M059J (cell line): ENCODE data around the gene TMEM184A. TPM values are rescaled to one million over a fixed set of nuclear protein-coding genes. Genes with fewer than 3 reads are reported as not detected.

Experiments
- DNase-seq: peaks from one replicate; pipeline ENCODE4 v3.0.0-alpha.2; 2012; ENCODE audit warnings: low read depth
- total RNA-seq: library from RNA; depleted of rRNA; stranded (reverse); fragments of >200 nt; shearing (Covaris generic); gene quantifications from 2 replicates; pipeline ENCODE4 v1.2.3, GENCODE V29; 2014

Gene TMEM184A
- total RNA-seq, 1 experiment from 2014 or later: 1.8 TPM

DNA sequence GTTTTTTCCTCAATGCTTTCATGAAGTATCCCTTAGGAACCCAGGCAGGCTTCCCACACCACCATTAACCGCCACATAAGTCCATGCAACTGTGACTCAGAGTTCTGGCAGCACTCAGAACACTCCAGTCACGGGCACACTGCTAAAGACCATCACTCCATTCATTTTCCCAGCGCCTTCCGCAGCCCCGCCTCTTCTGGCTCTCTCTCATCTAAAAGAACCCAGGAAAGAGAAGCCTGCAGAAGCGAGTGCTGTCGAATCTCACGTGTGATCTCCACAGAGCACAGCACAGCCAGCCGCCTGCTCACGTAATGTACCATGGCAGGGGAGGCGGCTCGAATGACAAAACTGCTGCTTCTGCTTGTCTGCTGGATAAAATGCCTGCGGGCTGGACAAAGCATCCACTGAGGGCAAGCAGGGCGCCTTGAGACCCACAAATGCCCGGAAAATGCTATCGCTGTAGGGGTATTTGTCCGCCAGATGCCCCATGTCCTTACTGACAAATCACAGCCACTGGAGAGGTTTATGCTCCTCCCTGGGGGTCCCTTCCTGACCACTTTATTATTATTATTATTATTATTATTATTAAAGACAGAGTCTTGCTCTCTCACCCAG is 12.0 kb upstream of the TMEM184A start:
- DNase-seq: peak; percentile 99

GRCh38 chr7:1567049-1567771 is 11.2 kb upstream of the TMEM184A start:
- DNase-seq: peak; percentile 81

DNA sequence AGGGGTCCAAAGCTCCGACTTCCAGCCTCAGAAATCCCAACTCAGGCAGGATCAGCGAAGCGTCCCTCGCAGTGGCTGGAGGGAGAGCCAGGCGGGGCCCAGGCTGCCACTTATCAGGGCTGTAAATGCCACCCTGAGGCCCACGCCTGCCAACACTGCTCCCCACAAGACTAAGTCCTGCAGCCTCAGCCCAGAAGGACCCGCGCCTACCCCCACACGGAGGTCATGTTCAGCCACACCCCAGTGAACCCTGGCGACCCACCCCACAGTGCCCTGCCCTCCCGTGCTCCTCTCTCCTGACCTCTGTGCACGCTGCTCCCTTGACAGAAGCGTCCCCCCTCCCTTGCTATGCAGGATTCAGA is 10.7 kb upstream of the TMEM184A start:
- DNase-seq: no peak

- no peak for DNase-seq
Measured at GRCh38 chr7:1564603-1565022, 8.6 kb upstream of the TMEM184A start.

- DNase-seq: no peak
Measured at GRCh38 chr7:1563981-1564602, 8.1 kb upstream of the TMEM184A start.

DNA sequence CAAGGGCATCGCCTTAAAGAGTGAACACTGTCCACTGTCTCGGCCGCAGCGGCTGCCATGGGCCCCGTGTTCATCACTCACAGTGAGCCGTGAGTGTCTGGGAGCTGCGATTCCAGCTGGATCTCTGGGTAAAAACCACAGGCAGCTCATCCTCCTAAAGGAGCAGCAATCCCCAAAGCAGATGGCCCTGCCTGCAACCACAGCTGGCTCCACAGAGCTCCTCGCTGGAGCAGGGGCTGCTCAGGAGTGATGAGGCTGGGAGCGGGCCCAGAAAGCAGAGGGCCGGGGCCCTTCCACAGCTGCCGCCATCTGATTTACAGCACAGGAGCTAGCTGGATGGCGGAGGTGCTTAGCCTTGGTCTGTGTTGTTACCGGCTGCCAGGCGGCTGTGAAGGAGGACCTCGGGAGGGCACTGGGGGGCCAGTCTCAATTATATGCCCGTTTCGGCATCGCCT is 6.6 kb upstream of the TMEM184A start:
- DNase-seq: no peak

DNA sequence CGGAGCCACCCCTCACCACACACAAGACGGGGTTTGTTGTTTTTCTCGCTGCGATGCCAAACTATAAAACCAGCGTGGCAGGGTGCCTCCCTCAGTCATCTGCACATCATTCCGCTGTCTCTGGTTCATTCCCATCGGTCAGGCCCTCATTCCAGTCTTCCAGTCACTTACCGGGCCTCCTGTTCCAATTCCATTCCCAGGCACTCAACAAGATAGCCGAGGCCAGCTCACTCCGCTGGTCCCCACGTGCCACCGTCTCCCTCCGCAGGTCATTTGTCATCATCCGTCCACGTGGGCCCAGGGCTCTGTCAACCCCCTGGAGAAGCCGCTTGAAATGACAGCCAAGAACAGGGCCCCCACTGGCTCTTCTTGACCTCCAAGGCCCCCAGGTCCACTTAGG is 6.1 kb upstream of the TMEM184A start:
- no peak for DNase-seq

GRCh38 chr7:1561036-1561940 is 5.3 kb upstream of the TMEM184A start:
- no peak for DNase-seq

- no peak for DNase-seq
Measured at GRCh38 chr7:1560620-1561031, 4.6 kb upstream of the TMEM184A start.

DNA sequence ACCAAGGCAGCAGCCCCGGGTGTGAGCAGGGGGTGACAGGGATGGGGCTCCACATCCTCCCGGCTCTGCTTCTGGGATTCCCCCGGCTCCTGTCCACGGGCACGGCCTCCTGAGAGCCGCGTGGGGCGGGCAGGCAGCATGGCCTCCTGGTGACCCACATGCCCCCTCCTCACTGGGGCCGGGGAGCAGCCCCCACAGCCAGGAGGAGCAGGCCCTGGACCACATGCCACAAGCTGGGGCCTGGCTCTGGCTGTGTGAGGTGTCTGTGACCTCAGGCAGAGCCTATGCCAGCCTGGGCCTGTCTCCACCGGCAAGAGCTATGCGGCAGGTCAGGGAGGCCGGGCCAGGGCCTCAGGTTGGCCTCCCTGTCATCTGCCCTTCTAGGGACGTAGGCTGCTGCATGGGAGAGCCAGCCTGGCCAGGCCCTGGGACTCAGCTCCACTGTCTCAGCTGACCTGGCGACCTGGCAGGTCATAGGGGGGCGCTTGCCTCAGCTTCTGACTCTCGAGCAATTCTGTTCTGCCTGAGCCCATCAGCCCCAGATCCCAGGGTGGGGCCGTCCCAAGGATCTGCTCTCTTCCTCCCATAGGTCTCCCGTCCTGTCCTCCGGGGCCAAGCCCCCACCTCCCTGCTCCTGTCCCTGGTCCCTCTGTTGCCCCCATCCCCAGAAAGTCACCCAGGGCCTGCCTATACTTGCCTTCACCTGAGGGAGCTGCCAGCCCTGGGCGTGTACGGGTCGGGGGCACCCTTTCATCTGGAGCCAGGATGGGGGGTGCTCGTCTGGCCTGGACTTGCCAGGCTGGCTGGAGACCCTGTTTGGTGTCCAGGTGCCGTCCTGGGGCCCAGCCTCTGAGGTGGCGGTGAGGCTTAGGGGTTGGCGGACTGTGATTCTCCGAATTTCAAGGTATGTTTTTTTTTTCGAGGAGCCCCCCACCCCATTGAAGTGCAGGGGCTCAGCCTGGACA is 3.9 kb upstream of the TMEM184A start:
- no peak for DNase-seq

GRCh38 chr7:1558841-1559625 is 3.0 kb upstream of the TMEM184A start:
- DNase-seq: no peak

DNA sequence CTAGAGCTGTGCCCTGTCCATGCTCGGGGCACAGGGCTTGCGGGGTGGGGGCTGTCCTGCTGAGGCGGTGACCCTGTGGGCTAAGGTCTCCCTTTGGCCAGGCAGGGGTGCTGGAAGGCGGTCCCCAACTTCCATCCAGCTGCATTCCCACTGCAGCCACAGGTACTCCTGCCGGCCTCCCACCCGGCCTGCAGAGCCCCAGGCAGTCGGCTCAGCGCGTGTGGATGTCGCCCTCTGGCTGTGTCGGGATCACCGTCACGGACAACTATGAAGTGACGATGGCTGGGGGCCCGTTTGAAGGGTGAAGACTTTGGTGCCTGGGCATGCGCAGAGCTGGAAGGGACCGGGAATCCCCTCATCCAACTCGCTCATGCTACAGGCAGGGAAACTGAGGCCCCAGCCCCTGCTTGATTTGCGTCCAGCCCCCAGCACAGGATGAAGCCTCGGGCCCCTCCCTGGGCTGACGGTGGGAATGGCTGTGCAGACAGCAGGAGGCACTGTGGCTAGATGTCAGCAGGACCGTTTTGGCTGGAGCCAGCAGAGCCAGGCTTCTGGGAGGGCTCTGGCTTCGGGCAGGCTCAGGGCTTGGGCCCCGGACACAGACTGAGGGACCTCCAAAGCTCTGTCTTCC is 2.3 kb upstream of the TMEM184A start:
- DNase-seq: no peak

DNA sequence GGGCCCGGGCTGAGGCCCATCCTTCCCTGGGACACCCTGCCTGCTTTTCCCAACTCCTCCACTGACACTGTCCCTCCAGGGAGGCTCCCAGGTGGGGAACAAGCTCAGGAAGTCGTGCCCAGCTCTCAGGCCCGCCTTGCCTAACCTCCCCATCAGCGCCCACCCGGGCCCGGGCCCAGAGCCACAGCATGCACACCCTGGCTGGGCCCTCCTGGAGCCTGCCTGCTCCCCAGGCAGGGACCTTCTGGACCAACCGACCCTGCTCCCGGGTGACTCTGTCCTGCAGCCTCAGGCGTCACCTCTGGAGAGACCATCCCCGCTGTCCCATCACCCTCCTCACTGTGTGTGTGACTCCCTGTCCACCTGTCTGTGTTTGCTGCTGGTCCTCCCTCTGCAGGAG is 1.8 kb upstream of the TMEM184A start:
- DNase-seq: no peak

- DNase-seq: no peak
Measured at GRCh38 chr7:1557006-1557405, 1.0 kb upstream of the TMEM184A start.

- peak; percentile 98 for DNase-seq
Measured at GRCh38 chr7:1555046-1555812, 776 bp downstream of the TMEM184A start.

- no peak for DNase-seq
Measured at GRCh38 chr7:1554333-1555045, 1.5 kb downstream of the TMEM184A start.

DNA sequence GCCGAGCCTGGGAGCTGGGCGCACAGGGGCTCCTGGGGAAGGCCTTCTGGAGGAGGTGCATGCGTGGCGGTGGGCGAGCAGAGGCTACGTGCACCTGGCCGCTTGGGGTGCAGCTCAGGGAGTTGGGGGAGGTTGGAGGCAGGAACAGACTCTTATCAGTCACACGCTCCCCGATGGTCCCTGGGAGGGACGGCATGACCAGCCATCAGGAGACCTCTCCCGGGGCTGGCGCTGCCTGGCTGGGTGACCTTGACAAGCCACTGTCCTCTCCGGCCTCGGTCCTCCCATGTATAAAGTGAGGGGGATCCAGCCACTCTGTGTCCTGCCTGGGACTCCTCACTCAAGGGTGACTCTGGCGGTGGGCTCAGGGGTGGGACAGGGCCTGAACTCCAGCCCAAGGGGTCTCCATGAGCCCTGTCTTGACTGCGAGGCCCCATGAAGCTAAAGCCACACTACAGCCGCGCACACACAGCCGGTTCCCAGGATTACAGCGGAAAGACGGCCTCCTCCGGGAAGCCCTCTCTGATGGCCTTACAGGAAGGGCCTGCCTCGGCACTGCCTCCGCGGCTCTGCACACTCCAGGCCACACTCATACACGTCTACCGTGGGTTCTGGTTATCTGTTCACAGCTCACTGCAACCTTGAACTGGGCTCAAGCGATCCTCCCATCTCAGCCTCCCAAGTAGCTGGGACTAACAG is 2.3 kb downstream of the TMEM184A start:
- DNase-seq: no peak

DNA sequence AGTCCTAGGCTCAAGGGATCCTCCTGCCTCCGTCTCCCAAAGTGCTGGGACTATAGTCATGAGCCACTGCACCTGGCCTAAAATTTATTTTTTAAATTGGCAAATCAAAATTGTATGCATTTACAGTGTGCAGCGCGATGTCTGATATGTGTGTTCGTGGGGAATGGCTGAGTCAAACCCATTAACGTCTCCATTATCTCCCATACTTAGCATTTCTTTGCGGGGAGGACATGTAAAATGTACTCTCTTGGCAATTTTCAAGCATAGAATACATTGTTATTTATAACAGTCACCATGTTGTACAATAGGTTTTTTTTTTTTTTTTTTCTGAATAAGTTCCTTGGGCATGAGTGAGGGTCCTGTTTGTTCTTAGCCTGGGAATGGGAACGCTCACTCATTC is 3.8 kb downstream of the TMEM184A start:
- no peak for DNase-seq
